ENCODE data around the gene SLC38A5. TPM values are rescaled to one million over a fixed set of nuclear protein-coding genes. Genes with fewer than 3 reads are reported as not detected.

SLC38A5 gene
- total RNA-seq, 1 donor from 2014 or later: 4.6 TPM

- Mint-ChIP-seq H3K4me3 (peak overlapping the region; percentile 64), H3K36me3 (peaks cover 6% of the 10 kb centered on the region), H3K27ac (no peak overlapping the region), H3K27me3 (peaks cover 10% of the 10 kb centered on the region), H3K9me3 (peaks cover 6% of the 10 kb centered on the region), H3K4me1 (ENCODE audit: unreplicated experiment) (peaks cover 16% of the 10 kb centered on the region)
- TF ChIP-seq, protein P1, sequence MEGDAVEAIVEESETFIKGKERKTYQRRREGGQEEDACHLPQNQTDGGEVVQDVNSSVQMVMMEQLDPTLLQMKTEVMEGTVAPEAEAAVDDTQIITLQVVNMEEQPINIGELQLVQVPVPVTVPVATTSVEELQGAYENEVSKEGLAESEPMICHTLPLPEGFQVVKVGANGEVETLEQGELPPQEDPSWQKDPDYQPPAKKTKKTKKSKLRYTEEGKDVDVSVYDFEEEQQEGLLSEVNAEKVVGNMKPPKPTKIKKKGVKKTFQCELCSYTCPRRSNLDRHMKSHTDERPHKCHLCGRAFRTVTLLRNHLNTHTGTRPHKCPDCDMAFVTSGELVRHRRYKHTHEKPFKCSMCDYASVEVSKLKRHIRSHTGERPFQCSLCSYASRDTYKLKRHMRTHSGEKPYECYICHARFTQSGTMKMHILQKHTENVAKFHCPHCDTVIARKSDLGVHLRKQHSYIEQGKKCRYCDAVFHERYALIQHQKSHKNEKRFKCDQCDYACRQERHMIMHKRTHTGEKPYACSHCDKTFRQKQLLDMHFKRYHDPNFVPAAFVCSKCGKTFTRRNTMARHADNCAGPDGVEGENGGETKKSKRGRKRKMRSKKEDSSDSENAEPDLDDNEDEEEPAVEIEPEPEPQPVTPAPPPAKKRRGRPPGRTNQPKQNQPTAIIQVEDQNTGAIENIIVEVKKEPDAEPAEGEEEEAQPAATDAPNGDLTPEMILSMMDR (conservative IDR thresholded peaks at IDR 0.05): no peak
- DNase-seq (ENCODE audit: extremely low spot score, unreplicated experiment): no peak
Observed at GRCh38 chrX:48473704-48473990, 3.6 kb upstream of the SLC38A5 start.

GRCh38 chrX:48472851-48473703 is 3.0 kb upstream of the SLC38A5 start:
- H3K36me3 Mint-ChIP-seq: peaks cover 6% of the 10 kb centered on the region
- peaks cover 13% of the 10 kb centered on the region for H3K27me3 Mint-ChIP-seq
- H3K4me3 Mint-ChIP-seq: no peak overlapping the region
- DNase-seq (ENCODE audit: extremely low spot score, unreplicated experiment): no peak
- H3K9me3 Mint-ChIP-seq: peaks cover 6% of the 10 kb centered on the region
- H3K4me1 Mint-ChIP-seq (ENCODE audit: unreplicated experiment): peaks cover 16% of the 10 kb centered on the region
- H3K27ac Mint-ChIP-seq: no peak overlapping the region
- TF ChIP-seq, protein P1 (conservative IDR thresholded peaks at IDR 0.05): no peak

DNA sequence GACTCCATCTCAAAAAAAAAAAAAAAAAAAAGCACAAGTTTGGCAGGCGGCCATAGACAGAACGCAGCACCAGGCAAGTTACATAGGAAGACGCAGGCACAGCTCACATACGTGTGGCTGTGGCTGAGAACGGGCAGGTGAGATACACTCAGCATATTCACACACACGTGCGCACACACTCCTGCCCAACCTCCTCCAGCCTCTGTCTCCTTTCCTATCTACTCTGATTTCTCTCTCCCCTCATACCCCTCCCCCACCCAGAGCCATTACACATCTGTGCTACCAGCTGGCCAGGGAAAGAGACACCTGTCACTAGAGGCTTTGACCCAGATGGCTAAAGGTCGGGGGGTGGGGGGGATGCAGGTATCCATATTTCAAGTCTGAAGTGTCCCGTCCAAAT is 2.2 kb upstream of the SLC38A5 start:
- Mint-ChIP-seq H3K4me1 (ENCODE audit: unreplicated experiment) (peaks cover 11% of the 10 kb centered on the region), H3K27ac (no peak overlapping the region), H3K9me3 (peaks cover 2% of the 10 kb centered on the region), H3K4me3 (no peak overlapping the region), H3K27me3 (peaks cover 16% of the 10 kb centered on the region), H3K36me3 (peaks cover 2% of the 10 kb centered on the region)
- no peak for DNase-seq (ENCODE audit: extremely low spot score, unreplicated experiment)
- TF ChIP-seq, protein P1 (conservative IDR thresholded peaks at IDR 0.05): no peak

- Mint-ChIP-seq H3K27ac (peak overlapping the region; percentile 39), H3K9me3 (no peaks in the 10 kb centered on the region), H3K4me3 (peak overlapping the region; percentile 62), H3K36me3 (no peaks in the 10 kb centered on the region), H3K4me1 (ENCODE audit: unreplicated experiment) (peaks cover 9% of the 10 kb centered on the region), H3K27me3 (peaks cover 16% of the 10 kb centered on the region)
- DNase-seq (ENCODE audit: extremely low spot score, unreplicated experiment): no peak
- TF ChIP-seq, protein P1 (conservative IDR thresholded peaks at IDR 0.05): no peak
Observed at GRCh38 chrX:48471504-48471903, 1.4 kb upstream of the SLC38A5 start.

DNA sequence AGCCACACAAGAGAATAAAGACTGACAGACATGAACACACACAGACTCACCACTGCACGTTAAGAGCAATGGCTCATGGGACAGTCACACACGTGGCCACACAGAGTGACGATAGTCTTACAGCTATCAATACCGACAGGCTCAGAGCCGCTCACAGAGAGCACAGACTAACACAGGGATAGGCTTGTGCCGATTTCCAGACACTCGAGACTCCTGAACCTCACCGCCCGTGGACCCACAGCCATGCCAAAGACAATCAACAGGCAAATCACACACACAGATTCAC is 716 bp upstream of the SLC38A5 start:
- Mint-ChIP-seq H3K9me3 (no peaks in the 10 kb centered on the region), H3K4me1 (ENCODE audit: unreplicated experiment) (peaks cover 9% of the 10 kb centered on the region), H3K27ac (no peak overlapping the region), H3K27me3 (peaks cover 16% of the 10 kb centered on the region), H3K36me3 (no peaks in the 10 kb centered on the region), H3K4me3 (no peak overlapping the region)
- no peak for DNase-seq (ENCODE audit: extremely low spot score, unreplicated experiment)
- TF ChIP-seq, protein P1 (conservative IDR thresholded peaks at IDR 0.05): no peak
